NB4 (cell line): ENCODE measurements around the gene ZFHX2.
"Not testable (repeated sequence)": the region's sequence is repeated elsewhere in the genome, so short reads cannot be mapped to it uniquely, and the experiment has no call there.

ENCODE experiments used
- DNase-seq: peaks from one replicate; pipeline ENCODE4 v3.0.0; 2010; ENCODE audit warnings: low read depth
- H3K4me3 ChIP-seq: one replicate; pipeline ENCODE4 v1.5.1; 2011; ENCODE audit warnings: mild to moderate bottlenecking, low read depth, low read length, moderate library complexity
- MYC ChIP-seq: IDR thresholded peaks from 2 replicates; pipeline ENCODE4 v1.6.1; 2011; ENCODE audit warnings: low read depth, low read length
- POLR2A ChIP-seq: IDR thresholded peaks from 2 replicates; pipeline ENCODE4 v1.6.1; 2011; ENCODE audit warnings: mild to moderate bottlenecking; ENCODE audit not compliant: insufficient read length; ENCODE audit errors: extremely low read depth
- TF ChIP-seq, protein P1 (sequence below): IDR thresholded peaks from one replicate; pipeline ENCODE4 v1.5.1; 2012; ENCODE audit warnings: low read depth, low read length
- TF ChIP-seq, protein P2 (sequence below): IDR thresholded peaks from 2 replicates; pipeline ENCODE4 v1.6.1; 2011; ENCODE audit warnings: low read depth, low read length

ZFHX2 gene

DNA sequence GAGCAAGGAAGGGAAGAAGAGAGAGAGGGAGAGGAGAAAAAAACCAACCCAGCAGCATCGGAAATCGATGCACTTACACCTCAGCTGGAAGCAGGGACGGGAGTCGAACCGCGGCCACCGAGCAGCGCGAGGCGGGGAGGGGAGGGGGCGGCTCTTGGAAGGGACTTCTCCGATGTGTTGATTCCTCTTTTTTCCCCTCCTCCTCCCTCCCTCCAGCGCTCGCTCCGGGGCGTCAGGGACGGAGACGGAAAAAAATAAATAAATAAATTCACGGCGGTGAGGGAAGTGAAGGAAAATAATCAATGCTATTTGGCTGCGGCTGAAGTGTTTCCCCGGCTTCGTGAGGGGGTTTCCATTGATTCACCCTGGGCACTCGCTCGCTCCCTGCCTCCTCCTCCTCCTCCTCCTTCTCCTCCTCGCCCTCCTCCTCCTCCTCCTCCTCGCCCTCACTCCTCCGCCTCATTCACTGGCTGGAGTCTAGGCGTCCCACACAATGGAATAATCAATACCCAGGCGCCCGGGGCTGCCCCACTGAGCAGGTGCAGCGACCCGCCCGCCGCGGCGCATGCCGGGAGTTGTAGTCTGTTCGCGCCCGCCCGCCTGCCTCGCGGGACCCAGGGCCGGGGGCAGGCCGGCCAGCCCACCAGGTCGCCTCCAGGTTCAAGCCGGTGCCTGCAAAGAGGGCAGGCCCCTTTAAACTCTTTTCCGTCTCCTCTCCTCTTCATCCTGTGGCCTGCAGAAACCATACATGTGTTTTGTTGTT, at the start of gene ZFHX2:
ZFHX2 (minus strand) TSS at position 500 of the 763 bp plus-strand sequence. CDS start 16,440 bp downstream, outside the sequence.
- H3K4me3 ChIP-seq, result peak within 1 kb of the TSS; percentile 72
- TF ChIP-seq POLR2A, result peak; percentile 45
- TF ChIP-seq, protein P1, sequence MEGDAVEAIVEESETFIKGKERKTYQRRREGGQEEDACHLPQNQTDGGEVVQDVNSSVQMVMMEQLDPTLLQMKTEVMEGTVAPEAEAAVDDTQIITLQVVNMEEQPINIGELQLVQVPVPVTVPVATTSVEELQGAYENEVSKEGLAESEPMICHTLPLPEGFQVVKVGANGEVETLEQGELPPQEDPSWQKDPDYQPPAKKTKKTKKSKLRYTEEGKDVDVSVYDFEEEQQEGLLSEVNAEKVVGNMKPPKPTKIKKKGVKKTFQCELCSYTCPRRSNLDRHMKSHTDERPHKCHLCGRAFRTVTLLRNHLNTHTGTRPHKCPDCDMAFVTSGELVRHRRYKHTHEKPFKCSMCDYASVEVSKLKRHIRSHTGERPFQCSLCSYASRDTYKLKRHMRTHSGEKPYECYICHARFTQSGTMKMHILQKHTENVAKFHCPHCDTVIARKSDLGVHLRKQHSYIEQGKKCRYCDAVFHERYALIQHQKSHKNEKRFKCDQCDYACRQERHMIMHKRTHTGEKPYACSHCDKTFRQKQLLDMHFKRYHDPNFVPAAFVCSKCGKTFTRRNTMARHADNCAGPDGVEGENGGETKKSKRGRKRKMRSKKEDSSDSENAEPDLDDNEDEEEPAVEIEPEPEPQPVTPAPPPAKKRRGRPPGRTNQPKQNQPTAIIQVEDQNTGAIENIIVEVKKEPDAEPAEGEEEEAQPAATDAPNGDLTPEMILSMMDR, result no peak
- 0 out of 2 replicates have a peak, but pooled peaks have one; percentile 23 for TF ChIP-seq MYC
- TF ChIP-seq, protein P2, sequence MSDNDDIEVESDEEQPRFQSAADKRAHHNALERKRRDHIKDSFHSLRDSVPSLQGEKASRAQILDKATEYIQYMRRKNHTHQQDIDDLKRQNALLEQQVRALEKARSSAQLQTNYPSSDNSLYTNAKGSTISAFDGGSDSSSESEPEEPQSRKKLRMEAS, result peak; percentile 36; the same call in 1 of the 2 replicates
- DNase-seq, result peak; percentile 80

DNA sequence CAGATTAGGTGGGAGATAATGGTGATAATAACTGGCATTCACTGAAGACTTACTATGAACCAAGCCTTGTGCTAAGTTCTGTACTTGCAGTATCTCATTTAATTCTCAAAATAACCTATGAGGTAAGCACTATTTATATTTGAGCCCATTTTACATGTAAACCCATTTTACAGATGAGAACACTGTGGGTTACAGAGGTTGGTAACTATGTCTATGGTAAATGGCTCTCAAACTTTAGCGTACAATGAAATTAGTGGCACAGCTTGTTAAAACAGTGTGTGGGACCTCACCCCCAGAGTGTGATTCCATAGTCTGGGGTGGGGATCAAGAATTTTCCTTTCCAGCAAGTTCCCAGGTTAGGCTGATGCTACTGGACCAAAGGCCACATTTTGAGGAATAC, 49.2 kb upstream of the ZFHX2 start:
- H3K4me3 ChIP-seq, result no peak overlapping the region
- TF ChIP-seq, protein P2, result no peak
- TF ChIP-seq POLR2A, result no peak
- TF ChIP-seq MYC, result no peak
- TF ChIP-seq, protein P1, result no peak
- no peak for DNase-seq

DNA sequence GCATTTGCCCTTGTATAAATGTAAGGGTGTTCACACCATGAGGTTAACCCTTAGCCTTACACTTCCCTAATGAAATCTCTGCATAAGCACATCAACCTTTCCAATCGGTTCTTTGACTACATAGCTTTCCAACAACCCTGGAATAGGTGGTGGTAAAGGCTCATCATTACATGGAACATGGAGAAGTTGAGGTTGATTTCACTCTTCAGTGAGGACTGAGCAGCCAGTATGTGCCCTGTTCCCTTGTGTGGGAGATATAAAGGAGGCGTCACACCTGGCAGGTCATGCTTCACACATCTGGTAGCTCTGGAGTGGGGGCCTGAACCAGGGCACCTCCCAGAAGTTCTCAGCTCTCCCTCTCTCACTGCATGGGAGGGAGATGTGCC, 48.8 kb upstream of the ZFHX2 start:
- TF ChIP-seq, protein P1, result no peak
- TF ChIP-seq POLR2A (no peak), MYC (no peak)
- TF ChIP-seq, protein P2, result no peak
- H3K4me3 ChIP-seq, result no peak overlapping the region
- DNase-seq, result no peak

DNA sequence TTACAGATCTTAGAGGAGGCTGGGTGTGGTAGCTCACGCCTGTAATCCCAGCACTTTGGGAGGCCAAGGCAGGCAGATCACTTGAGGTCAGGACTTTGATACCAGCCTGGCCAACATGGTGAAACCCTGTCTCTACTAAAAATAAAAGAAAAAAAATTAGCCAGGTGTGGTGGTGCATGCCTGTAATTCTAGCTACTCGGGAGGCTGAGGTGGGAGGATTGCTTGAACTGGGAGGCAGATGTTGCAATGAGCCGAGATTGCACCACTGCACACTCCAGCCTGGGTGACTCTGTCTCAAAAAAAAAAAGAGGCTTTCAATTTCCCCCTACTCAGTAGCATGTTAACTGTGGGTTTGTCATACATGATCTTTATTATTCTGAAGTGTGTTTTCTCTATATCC, 42.6 kb upstream of the ZFHX2 start:
- not testable (repeated sequence) for H3K4me3 ChIP-seq

DNA sequence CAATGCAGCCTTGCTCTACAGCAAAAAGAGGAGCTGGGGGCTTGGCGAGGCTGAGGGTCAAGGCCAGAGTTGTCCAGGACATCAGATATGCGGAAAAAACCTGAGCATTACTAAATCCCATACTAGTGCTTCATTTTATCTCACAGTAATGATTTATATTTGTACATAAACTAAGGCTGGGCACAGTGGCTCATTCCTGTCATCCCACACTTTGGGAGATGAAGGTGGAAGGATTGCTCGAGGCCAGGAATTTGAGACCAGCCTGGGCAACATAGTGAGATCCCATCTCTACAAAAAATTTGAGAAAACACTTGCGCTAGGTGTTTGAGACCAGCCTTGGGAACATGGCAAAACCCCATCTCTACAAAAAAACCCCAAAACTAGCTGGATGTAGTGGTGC, 38.6 kb upstream of the ZFHX2 start:
- DNase-seq, result no peak
- TF ChIP-seq, protein P2, result no peak
- TF ChIP-seq MYC (no peak), POLR2A (no peak)
- TF ChIP-seq, protein P1, result no peak

More for the DNA sequence above, 42.6 kb upstream of the ZFHX2 start:
- DNase-seq, result not testable (repeated sequence)

DNA sequence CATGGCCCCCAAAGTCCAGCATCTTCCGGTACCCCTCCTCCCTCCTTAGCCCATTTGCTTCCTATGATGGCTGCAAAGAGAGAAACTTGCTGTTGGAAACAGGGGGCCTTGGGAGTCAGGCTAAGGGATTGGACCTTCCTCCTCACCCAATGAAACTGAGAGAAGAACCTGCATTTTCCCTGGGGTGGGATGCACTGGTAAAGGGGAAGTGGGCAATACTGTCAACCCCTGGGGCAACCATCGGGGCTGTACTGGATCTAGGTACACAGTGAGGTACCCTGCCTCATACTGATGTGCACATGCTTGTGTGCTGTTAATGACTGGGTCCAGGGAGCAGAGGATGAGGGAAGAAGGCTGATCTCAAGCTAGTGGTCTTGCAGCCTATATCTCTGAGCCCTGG, 38.0 kb upstream of the ZFHX2 start:
- DNase-seq, result no peak
- TF ChIP-seq MYC (no peak), POLR2A (no peak)
- TF ChIP-seq, protein P2, result no peak

More for the DNA sequence above, 38.6 kb upstream of the ZFHX2 start:
- no peak overlapping the region for H3K4me3 ChIP-seq

More for the DNA sequence above, 38.0 kb upstream of the ZFHX2 start:
- H3K4me3 ChIP-seq, result no peak overlapping the region
